K562 (cell line): ENCODE data around the gene DAGLA. TPM values are rescaled to one million over a fixed set of nuclear protein-coding genes. Genes with fewer than 3 reads are reported as not detected.

Experiments
- ATAC-seq: fragments of 200-7000 bp; cut with Tn5 transposase; 3 replicates; pipeline ENCODE4 v1.9.1; 2020; ENCODE audit warnings: moderate library complexity
- BruUV-seq: library from RNA; stranded (reverse); fragments of 400-500 nt; replicated peaks from 2 replicates; lab custom pipeline; 2021; lab: Mats Ljungman, UMichigan
- CTCF ChIA-PET: fragments of 300-600 bp; formaldehyde crosslinking; extraction: SDS; loops from one replicate; lab custom pipeline; 2021; ENCODE audit warnings: low intra/inter-chr PET ratio; lab: Yijun Ruan, JAX
- POLR2A ChIA-PET: fragments of 300-600, 350-650 bp; sonication (Branson Sonifier 250); formaldehyde crosslinking; extraction: SDS; loops from one replicate; lab custom pipeline; 2021; ENCODE audit warnings: antibody characterized with exemption, inconsistent platforms; lab: Yijun Ruan, JAX
- DNase-seq, 4 experiments: peaks; one replicate each; pipeline versions ENCODE4 v3.0.0 to v3.0.0-alpha.2; 2011 to 2018; ENCODE audit warnings: low spot score in 3 of 4, mixed read lengths in 3 of 4; ENCODE audit errors: extremely low read depth in 1 of 4
- FAIRE-seq: peaks from 2 replicates; lab custom pipeline; 2011; peaks lifted over from hg19 to GRCh38; lab: Jason Lieb, UNC
- H2AFZ ChIP-seq: 2 replicates; pipeline ENCODE4 v1.6.0; 2011; ENCODE audit warnings: low read depth, low read length, control low read depth, inconsistent platforms
- H3K27ac ChIP-seq: fragments of 200-600 bp; 3 replicates; pipeline ENCODE4 v1.8.0; 2011; ENCODE audit warnings: low read depth, mild to moderate bottlenecking, control low read depth, inconsistent platforms, low read length, moderate library complexity, mixed read lengths; ENCODE audit errors: extremely low read depth
- H3K27me3 ChIP-seq, 2 experiments: fragments of 300-600 bp in 1 of 2; 2 replicates in 1 of 2; 3 replicates in 1 of 2; pipeline versions ENCODE4 v1.6.0 to v1.8.0; 2011; ENCODE audit warnings: inconsistent platforms in 2 of 2, low read length in 2 of 2, mild to moderate bottlenecking in 1 of 2, mixed read lengths in 1 of 2, moderate library complexity in 1 of 2; ENCODE audit not compliant: control insufficient read depth in 2 of 2, insufficient read depth in 2 of 2
- H3K36me3 ChIP-seq: fragments of 300-600 bp; 3 replicates; pipeline ENCODE4 v1.8.0; 2011; ENCODE audit warnings: mild to moderate bottlenecking, low read length, inconsistent platforms; ENCODE audit not compliant: control insufficient read depth, insufficient read depth
- H3K4me1 ChIP-seq, 2 experiments: fragments of 200-600 bp in 1 of 2; replicated peaks in 1 of 2; 2 replicates in 1 of 2; 3 replicates in 1 of 2; pipeline versions ENCODE4 v1.5.1 to v1.8.0; 2011; ENCODE audit warnings: inconsistent platforms in 2 of 2, low read length in 2 of 2, mild to moderate bottlenecking in 1 of 2, mixed read lengths in 1 of 2, moderate library complexity in 1 of 2; ENCODE audit not compliant: control insufficient read depth in 2 of 2, insufficient read depth in 2 of 2
- H3K4me2 ChIP-seq: 2 replicates; pipeline ENCODE4 v1.6.1; 2011; ENCODE audit warnings: low read length, control low read depth, inconsistent platforms, mixed read lengths; ENCODE audit not compliant: insufficient read depth
- H3K4me3 ChIP-seq: fragments of 200-600 bp; sonication (generic), shearing (Covaris generic); 2 replicates; pipeline ENCODE4 v1.5.1; 2016; ENCODE audit warnings: control low read depth, inconsistent platforms
- H3K79me2 ChIP-seq: fragments of 200-600 bp; 3 replicates; pipeline ENCODE4 v1.8.0; 2011; ENCODE audit warnings: low read length, inconsistent platforms; ENCODE audit not compliant: control insufficient read depth, insufficient read depth
- H3K9ac ChIP-seq, 2 experiments: 2 replicates each; pipeline versions ENCODE4 v1.6.0 to v1.6.1; 2011; ENCODE audit warnings: low read depth in 2 of 2, low read length in 2 of 2, control low read depth in 1 of 2, inconsistent platforms in 1 of 2, mild to moderate bottlenecking in 1 of 2, mixed read lengths in 1 of 2; ENCODE audit not compliant: insufficient read depth in 1 of 2
- H3K9me1 ChIP-seq: one replicate; pipeline ENCODE4 v1.6.0; 2011; ENCODE audit warnings: inconsistent platforms, mild to moderate bottlenecking, low read length, moderate library complexity; ENCODE audit not compliant: control insufficient read depth, insufficient read depth
- H3K9me3 ChIP-seq: replicated peaks from 2 replicates; pipeline ENCODE4 v1.5.1; 2011; ENCODE audit warnings: low read depth, low read length, inconsistent platforms; ENCODE audit not compliant: control insufficient read depth, insufficient read depth
- H4K20me1 ChIP-seq: replicated peaks from 2 replicates; pipeline ENCODE4 v1.6.1; 2011; ENCODE audit warnings: low read length, inconsistent platforms, mixed read lengths; ENCODE audit not compliant: control insufficient read depth, insufficient read depth
- KAT8 ChIP-seq: fragments of 450-650 bp; IDR thresholded peaks from 2 replicates; pipeline ENCODE4 v1.6.1; 2016; ENCODE audit warnings: low read depth, mild to moderate bottlenecking
- MTF1 ChIP-seq: fragments of 250-450 bp; sonication (Bioruptor Pico); IDR thresholded peaks from 2 replicates; pipeline ENCODE4 v1.9.0; 2021; ENCODE audit warnings: moderate library complexity, mild to moderate bottlenecking, inconsistent platforms, borderline replicate concordance
- PHF20 ChIP-seq: fragments of 450-650 bp; IDR thresholded peaks from 2 replicates; pipeline ENCODE4 v1.6.1; 2018; ENCODE audit not compliant: partially characterized antibody
- U2AF2 ChIP-seq: fragments of 200-400 bp; formaldehyde crosslinking; optimal IDR thresholded peaks from 2 replicates; pipeline ENCODE3; 2017; ENCODE audit warnings: low read depth, mild to moderate bottlenecking, low read length
- YBX1 ChIP-seq: fragments of 450-650 bp; IDR thresholded peaks from 2 replicates; pipeline ENCODE4 v1.7.1; 2016; ENCODE audit warnings: mild to moderate bottlenecking
- ZFP30 ChIP-seq: fragments of 250-450 bp; sonication (Bioruptor Pico); IDR thresholded peaks from 2 replicates; pipeline ENCODE4 v1.8.0; 2022; ENCODE audit warnings: moderate library complexity, mild to moderate bottlenecking, inconsistent platforms, borderline replicate concordance
- WGBS: fragments of 100-300 bp; shearing (Covaris generic); methylation state at CpG from one replicate; pipeline ENCODE4 v1.1.6; 2016; ENCODE audit warnings: low coverage, mixed read lengths; ENCODE audit not compliant: insufficient coverage; ENCODE audit errors: missing lambda C conversion rate; 5-methylcytosine and 5-hydroxymethylcytosine counted together
- in situ Hi-C: fragments of 300-500 bp; cut with MboI; formaldehyde crosslinking; loops from 4 replicates; pipeline ENCODE4 v1.15.0; 2018; ENCODE audit warnings: inconsistent platforms, mixed read lengths
- intact Hi-C: fragments of 100-400 bp; cut with micrococcal nuclease; formaldehyde crosslinking; loops from 2 replicates; pipeline ENCODE4 v1.14.2; 2022
- polyA plus RNA-seq, 8 experiments: library from polyadenylated mRNA; depleted of rRNA in 4 of 8; stranded (reverse) in 5 of 8; unstranded in 3 of 8; fragments of >200 nt; fragmentation: Nextera tagmentation in 2 of 8; fragmentation: Illumina TruSeq in 1 of 8; extraction: Ambion mirVana in 2 of 8; extraction: Trizol in 1 of 8; gene quantifications; 2 replicates each; pipeline versions ENCODE4 v1.2.1 to v1.2.3, GENCODE V29; 2011 to 2014; ENCODE audit warnings: inconsistent platforms in 1 of 8, missing spikeins in 1 of 8
- total RNA-seq, 7 experiments: library from RNA; depleted of rRNA in 6 of 7; stranded (reverse); fragments of >200 nt in 6 of 7; fragmentation: Illumina TruSeq in 2 of 7; extraction: Trizol in 2 of 7; gene quantifications; 2 replicates each; pipeline versions ENCODE4 v1.2.1 to v1.2.3, GENCODE V29; 2011 to 2021; ENCODE audit warnings: low replicate concordance in 1 of 7
- TF ChIP-seq, protein P1 (sequence below): sonication (generic); formaldehyde crosslinking; IDR thresholded peaks from 2 replicates; pipeline ENCODE4 v1.9.0; 2022; ENCODE audit warnings: mild to moderate bottlenecking, missing genetic modification reagents
- TF ChIP-seq, protein P2 (sequence below): sonication (generic); formaldehyde crosslinking; IDR thresholded peaks from 2 replicates; pipeline ENCODE4 v1.8.1; 2022; ENCODE audit warnings: missing genetic modification reagents
- TF ChIP-seq, protein P3 (sequence below): fragments of 450-650 bp; formaldehyde crosslinking; IDR thresholded peaks from 2 replicates; pipeline ENCODE4 v1.4.0; 2022; ENCODE audit warnings: missing genetic modification characterization
- TF ChIP-seq, protein P4 (sequence below): IDR thresholded peaks from 2 replicates; pipeline ENCODE4 v1.6.1; 2011; ENCODE audit warnings: borderline replicate concordance, low read depth, mild to moderate bottlenecking, moderate library complexity, low read length; ENCODE audit not compliant: insufficient read depth, poor library complexity, severe bottlenecking

The DAGLA gene
- total and polyA plus RNA-seq, 9 of the 15 experiments (the other 6 are each of a cell fraction or from before 2014, with no cell fraction given) = 0.03 to 0.16 (median 0.04) TPM; not detected in 4

DNA sequence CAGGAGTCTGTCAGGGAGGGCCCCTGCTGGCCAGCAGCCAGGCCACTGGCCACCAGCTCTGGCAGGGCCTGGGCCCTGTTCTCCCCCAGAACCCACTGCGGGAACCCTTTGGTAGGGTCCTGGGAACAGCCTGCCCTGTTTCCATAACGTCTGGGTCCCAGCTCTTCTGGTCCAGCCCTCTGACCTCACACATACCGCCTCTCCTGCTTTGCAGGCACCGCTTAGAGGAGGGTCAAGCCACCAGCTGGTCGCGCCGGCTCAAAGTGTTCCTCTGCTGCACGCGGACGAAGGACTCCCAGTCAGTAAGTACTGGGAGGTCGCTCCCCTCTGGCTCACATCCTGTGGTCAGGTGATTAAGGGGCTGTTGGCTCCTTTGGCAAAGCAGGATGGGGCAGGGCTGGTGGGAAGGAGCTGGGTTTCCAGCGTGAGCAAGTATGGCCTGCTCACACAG is 45.6 kb downstream of the DAGLA start (continued):
- TF ChIP-seq, protein P1, sequence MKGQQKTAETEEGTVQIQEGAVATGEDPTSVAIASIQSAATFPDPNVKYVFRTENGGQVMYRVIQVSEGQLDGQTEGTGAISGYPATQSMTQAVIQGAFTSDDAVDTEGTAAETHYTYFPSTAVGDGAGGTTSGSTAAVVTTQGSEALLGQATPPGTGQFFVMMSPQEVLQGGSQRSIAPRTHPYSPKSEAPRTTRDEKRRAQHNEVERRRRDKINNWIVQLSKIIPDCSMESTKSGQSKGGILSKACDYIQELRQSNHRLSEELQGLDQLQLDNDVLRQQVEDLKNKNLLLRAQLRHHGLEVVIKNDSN (CRISPR knock-in tag) = 0 out of 2 replicates have a peak, but pooled peaks have one; percentile 22
- TF ChIP-seq, protein P2, sequence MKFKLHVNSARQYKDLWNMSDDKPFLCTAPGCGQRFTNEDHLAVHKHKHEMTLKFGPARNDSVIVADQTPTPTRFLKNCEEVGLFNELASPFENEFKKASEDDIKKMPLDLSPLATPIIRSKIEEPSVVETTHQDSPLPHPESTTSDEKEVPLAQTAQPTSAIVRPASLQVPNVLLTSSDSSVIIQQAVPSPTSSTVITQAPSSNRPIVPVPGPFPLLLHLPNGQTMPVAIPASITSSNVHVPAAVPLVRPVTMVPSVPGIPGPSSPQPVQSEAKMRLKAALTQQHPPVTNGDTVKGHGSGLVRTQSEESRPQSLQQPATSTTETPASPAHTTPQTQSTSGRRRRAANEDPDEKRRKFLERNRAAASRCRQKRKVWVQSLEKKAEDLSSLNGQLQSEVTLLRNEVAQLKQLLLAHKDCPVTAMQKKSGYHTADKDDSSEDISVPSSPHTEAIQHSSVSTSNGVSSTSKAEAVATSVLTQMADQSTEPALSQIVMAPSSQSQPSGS (CRISPR knock-in tag) = no peak
- TF ChIP-seq, protein P3, sequence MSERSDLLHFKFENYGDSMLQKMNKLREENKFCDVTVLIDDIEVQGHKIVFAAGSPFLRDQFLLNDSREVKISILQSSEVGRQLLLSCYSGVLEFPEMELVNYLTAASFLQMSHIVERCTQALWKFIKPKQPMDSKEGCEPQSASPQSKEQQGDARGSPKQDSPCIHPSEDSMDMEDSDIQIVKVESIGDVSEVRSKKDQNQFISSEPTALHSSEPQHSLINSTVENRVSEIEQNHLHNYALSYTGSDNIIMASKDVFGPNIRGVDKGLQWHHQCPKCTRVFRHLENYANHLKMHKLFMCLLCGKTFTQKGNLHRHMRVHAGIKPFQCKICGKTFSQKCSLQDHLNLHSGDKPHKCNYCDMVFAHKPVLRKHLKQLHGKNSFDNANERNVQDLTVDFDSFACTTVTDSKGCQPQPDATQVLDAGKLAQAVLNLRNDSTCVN = no peak

DNA sequence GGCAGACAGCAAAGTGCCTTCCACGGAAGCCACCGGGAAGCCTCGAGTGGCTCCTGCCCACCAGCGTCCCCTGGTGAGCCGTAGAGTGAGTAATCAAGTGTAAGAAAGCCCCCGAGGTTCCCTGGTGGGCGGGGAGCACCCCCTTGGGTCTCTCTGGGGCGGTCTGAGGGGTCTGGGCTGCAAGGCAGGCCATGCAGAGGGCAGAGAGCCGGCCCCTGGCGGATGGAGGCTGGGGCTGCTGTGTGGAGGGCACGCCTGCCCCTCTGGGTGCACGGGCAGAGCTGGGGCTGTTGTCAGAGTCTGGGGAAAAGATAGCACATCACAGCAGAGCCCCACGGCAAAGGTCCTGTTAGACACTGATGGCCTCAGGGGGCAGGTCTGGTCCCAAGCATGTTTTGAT is 46.6 kb downstream of the DAGLA start:
- intact Hi-C loops = no loop called here
- H4K20me1 ChIP-seq = peaks cover 4% of the 10 kb centered on the region
- H3K27ac ChIP-seq = no peak overlapping the region
- FAIRE-seq (no peak), ATAC-seq (no peak), DNase-seq (no peak)
- H3K27me3 ChIP-seq = peaks cover 3 to 48% of the 10 kb centered on the region in 2 experiments; a peak in 4 of 5 replicates
- no peaks in the 10 kb centered on the region for H3K36me3 ChIP-seq
- H3K79me2 ChIP-seq = no peaks in the 10 kb centered on the region
- no peak overlapping the region for H2AFZ ChIP-seq
- BruUV-seq = no TSS peak
- in situ Hi-C loops = no loop called here
- 16% methylated on average over 12 of the region's 13 CpGs for WGBS
- TF ChIP-seq PHF20 (no peak), U2AF2 (no peak), ZFP30 (no peak), MTF1 (CRISPR knock-in tag) (no peak), KAT8 (no peak), YBX1 (no peak)
- TF ChIP-seq, protein P4, sequence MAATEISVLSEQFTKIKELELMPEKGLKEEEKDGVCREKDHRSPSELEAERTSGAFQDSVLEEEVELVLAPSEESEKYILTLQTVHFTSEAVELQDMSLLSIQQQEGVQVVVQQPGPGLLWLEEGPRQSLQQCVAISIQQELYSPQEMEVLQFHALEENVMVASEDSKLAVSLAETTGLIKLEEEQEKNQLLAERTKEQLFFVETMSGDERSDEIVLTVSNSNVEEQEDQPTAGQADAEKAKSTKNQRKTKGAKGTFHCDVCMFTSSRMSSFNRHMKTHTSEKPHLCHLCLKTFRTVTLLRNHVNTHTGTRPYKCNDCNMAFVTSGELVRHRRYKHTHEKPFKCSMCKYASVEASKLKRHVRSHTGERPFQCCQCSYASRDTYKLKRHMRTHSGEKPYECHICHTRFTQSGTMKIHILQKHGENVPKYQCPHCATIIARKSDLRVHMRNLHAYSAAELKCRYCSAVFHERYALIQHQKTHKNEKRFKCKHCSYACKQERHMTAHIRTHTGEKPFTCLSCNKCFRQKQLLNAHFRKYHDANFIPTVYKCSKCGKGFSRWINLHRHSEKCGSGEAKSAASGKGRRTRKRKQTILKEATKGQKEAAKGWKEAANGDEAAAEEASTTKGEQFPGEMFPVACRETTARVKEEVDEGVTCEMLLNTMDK = no peak
- peaks cover 0 to 23% of the 10 kb centered on the region in 2 experiments; a peak in 2 of 5 replicates for H3K4me1 ChIP-seq
- CTCF ChIA-PET = no interaction called here
- no peaks in the 10 kb centered on the region for H3K9me3 ChIP-seq
- H3K4me3 ChIP-seq = no peak overlapping the region
- H3K9me1 ChIP-seq = no peaks in the 10 kb centered on the region
- H3K4me2 ChIP-seq = no peak overlapping the region
- POLR2A ChIA-PET = interaction anchor here (0.8 to 0.9 kb wide), 2 partner anchors 10 to 82 kb away, joined by 3 read pairs; no protein-coding TSS in a partner anchor
- H3K9ac ChIP-seq = no peak overlapping the region
